HG03159 (cell line): ENCODE data around the gene GPR176.
"Not testable (repeated sequence)": the region's sequence is repeated elsewhere in the genome, so short reads cannot be mapped to it uniquely, and the experiment has no call there.

Experiments
- ATAC-seq: cut with Tn5 transposase; IDR thresholded peaks from one replicate; pipeline ENCODE4 v1.9.1; 2021; ENCODE audit warnings: mild to moderate bottlenecking, moderate library complexity; ENCODE audit not compliant: unreplicated experiment

The GPR176 gene

DNA sequence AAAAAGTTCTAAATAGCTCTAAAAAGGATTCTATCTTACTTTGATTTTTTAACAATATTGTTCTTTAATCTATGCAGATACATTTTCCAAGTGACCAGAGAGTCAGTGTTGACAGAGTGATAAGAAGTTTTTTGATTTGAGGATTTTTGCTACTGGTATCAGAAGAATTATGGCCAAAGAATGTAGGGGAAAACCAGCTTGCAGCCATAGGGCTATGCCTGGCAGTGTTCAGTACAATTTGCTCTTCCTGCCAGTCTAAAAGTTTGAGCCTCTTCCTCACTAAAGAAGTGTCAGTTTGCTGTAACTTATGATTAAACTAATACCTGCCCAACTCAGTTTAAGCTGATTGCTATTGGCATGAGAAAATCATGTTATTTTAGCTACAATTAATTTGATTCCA is 102.2 kb downstream of the GPR176 start:
- ATAC-seq = no peak

DNA sequence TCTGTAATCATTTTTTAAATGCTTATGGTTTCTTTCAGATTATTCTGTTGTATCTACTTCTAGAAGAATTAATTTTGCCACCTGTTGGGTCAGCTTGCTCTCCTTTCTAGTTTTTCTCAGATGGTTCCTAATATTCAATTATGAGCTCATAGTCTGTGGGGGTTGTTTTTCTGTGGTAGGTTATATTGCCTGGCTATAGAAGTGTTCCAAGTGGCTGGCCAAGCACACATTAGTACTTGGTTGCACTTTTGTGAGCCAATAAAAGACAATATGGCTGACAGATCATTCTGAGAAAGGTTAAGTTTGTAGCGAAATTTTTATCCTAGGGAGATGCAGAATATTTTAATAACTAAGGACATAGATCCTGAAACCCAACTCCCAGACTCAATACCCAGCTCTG is 105.6 kb downstream of the GPR176 start:
- ATAC-seq = no peak

DNA sequence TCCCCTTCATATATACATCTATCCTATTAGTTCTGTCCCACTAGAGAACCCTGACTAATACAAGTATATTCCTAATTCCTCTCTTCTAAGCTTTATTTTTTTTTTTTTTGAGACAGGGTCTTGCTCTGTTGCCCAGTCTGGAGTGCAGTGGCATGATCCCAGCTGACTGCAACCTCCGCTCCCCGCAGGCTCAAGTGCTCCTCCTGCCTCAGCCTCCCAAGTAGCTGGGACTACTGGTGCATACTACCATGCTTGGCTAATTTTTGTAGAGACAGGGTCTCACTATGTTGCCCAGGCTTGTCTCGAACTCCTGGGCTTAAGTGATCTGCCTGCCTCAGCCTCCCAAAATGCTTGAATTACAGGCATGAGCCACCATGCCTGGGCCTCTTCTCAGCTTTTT is 107.4 kb downstream of the GPR176 start:
- ATAC-seq = not testable (repeated sequence)

DNA sequence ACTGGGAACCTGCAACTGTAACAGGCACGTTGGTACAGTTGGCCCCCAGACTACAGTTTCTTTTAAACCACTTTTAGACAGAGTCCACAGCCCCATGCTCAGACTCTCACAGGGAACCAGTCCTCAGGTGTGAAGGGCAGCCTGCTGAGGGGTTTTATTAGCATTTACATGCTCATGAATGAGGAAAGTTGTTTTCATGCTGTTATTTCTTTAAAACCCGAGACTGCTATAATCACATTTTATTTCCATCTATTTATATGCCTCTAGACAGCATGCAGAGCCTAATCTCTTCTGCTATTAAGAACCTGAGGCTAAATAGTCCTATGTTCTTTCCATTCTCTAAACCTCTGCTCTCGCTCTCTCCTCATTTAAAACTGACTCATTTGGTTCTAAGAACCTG is 111.2 kb downstream of the GPR176 start:
- ATAC-seq = no peak

DNA sequence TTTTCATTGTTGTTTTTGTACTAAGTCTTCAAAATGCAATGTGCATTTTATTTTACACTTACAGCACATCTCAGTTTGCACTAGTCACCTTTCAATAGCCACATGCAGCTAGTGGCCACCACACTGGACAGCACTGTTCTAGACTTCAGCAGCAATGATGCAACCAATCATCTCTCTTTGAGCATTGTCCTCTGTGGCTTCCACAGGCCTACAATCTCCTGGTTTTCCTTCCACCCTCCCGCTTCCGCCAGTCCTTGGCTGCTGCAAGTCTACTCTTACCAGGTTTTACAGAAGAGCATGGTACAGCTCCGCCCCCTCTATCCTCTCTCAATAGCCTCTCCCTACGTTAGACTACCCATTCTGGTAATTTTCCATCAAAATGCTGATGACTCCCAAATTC is 112.3 kb downstream of the GPR176 start:
- no peak for ATAC-seq

DNA sequence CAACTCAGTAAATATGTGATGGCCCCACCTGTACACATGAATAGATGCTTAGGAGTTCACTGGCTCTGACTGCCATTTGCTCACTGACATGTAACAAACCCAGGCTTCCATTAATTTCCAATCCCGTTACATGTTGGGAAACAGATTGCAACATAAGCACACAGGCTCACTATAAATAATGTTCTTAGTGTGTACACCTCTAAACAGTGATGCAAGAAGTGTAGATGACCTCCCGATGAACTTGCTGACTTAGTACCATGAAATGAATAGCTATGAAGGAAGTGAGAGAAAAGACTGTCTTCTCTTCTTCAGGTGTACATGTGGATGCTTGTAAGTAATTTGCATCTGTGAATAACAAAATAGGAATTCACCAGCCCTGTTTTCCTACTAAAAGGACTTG is 116.0 kb downstream of the GPR176 start:
- ATAC-seq = no peak

DNA sequence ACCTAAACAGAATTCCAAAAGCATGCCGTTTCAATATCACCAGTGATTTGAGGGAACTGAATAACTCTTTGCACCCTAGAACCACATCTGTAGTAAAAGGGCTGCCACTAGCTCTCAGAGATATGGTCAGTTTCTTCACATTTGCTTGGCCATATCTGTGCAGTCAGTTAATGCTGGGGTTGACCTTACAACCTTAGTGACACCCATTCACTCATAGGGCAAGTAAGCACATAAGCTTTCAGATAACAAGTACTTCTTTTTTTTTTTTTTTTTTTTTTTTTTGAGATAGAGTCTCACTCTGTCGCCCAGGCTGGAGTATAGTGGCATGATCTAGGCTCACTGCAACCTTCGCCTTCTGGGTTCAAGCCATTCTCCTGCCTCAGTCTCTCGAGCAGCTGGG is 117.0 kb downstream of the GPR176 start:
- ATAC-seq = no peak

DNA sequence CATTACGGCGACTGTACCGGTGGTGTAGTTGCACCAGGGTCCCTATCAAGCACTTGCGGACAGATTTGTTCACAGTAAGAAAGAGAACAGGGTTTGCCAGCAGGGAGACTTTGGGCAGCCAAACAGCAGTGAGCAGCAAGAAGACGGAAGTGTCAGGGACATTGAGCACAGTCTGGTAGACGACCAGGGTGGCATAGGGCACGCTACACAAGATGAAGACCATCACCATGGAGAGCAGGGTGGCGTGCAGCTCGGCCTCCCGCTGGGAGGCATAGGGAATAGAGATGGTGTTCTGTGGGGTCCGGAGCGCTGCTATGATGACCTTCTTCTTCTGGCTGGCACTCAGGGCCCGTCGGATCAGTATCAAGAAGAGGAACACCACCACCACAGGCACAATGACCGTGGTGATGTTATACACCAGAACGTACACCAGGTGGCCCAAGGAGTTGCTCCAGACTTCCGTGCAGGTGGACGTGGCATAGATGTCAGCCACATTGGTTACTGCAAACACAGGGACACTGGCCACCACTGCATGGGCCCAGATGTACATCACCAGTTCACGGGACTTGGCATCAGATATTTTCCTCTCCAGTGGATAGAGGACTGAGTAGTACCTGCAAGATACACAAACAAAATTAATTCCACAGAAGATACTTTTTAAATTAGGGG is 118.3 kb downstream of the GPR176 start:
- ATAC-seq = peak; percentile 57

DNA sequence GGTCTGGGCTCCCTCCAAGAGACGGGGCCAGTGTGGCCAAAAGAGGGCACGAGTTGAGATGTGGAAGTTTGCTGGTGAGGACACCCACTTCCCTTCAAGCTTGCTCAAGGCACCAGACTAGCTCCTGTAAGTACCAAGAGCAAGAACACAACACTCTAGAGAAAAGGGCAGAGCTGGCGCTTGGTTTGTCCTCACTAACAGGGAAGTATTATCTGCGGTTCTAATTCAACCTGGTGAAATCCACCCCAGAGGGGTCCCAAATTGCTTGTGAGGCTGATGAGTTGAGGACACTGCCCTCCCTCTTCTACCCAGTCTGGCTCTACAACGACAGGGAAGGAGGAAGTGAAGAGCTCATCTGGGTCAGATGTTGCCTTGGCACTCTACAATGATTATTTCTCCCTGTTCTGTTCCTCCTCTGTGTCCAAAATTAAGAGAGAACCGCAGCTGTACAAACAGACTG is 120.5 kb downstream of the GPR176 start:
- ATAC-seq = no peak

DNA sequence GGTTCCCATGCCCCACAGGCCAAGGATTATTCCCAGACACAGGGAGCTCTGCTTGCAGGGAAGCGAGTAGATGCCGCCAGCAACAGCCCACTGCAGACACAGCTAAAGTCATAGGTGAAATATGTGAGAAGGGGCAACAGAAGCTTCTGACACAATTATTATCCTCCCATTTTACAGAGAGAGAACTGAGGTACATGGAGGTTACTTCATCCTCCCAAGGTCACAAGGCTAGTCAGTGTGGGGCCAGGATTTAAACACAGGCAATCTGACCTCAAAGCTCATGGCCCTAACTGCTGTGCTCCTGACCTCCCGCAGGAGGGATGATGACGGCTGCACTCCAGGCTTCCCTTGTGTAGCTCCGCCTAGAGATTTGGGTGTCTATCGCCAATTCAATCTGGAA is 121.7 kb downstream of the GPR176 start:
- no peak for ATAC-seq

DNA sequence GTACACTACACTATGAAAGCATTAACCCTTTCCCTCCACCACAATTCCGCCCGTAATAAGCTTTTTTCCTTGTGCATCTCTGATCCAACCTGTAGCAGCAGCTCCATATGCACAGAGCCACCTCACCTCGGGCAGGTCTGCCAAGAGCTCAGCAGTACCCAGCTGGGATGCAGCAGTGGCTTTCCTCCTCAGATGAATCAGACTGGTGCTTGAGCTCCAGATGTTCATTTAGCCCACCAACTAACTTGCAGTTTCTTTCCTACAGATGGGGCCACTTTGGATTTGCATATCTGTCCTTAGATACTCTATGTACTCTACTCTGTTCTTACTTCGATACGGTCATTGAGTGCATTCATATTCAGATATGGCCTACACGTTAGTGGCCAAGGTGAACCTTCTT is 122.7 kb downstream of the GPR176 start:
- no peak for ATAC-seq

DNA sequence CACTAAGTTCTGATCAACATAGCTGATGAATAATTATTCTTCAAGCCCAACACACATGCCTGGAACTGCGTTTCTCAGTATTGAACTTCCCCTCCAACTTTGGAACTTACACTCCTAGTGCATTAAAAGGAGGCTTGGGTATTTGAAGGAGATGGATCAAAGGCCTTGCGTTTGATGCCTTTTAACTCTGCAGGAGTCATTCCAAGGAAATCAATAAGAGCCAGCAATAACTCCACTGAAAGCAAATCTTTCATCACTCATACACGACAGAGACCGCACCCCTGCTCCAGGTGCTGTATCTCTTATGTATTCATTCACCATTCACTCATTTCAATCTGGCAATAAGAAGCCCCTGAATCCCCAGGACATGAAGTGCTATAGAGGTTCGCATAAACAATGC is 123.5 kb downstream of the GPR176 start:
- no peak for ATAC-seq

DNA sequence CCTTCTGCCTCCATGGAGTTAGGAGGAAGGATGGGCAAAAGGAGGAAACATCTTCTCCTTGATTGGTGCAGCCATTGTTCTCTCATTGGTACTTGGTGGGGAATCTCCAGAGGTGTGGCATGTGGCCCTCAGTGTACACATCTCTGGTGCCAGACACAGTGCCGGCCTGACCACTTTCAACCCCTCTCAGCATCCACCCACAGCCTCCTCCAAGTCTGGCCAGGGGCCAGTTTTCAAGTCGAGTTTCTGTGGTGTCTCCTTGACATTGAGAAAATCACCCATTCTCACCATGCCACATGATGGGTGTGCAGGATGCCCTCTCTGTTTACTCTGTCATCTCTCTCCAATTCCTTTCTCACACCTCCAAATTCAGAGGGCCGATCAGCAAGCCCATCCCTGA is 124.6 kb downstream of the GPR176 start:
- ATAC-seq = no peak

DNA sequence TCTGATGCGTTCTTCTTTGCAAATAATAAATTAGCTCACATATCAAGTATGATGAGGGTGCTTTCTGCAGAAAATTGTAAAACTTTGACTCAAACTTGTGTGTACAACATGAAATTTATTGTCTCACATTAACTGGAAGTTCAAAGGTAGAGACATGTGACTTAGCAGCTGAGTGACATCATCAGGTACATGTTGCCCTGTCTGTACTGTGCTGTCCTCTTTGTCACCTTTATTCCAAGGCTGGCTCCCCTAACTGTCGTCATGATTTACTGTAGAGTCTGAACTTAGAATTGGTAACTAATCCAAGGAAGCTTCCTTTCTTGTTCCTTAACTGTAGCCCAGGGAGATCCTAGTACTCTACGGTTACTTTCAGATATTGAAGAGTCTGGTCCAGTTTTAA is 125.1 kb downstream of the GPR176 start:
- ATAC-seq = no peak

DNA sequence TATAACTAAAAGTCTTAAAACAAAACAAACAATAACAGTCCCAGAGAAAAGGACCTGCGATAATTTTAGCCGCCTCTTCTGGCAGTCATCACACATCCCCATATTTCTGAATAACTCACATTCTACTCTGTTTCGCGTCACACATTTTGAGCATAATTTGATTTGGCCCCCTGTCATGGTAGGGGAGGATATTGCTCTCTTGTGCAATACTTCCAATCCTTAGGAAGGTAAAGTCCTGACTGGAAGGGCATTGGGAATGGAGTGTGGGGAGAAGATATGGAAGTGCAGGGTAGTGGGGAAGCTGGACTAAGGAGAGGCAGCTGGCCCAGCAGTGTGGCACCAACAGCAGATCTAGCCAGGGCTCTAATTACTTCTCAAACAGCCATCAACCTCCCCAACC is 126.1 kb downstream of the GPR176 start:
- no peak for ATAC-seq

DNA sequence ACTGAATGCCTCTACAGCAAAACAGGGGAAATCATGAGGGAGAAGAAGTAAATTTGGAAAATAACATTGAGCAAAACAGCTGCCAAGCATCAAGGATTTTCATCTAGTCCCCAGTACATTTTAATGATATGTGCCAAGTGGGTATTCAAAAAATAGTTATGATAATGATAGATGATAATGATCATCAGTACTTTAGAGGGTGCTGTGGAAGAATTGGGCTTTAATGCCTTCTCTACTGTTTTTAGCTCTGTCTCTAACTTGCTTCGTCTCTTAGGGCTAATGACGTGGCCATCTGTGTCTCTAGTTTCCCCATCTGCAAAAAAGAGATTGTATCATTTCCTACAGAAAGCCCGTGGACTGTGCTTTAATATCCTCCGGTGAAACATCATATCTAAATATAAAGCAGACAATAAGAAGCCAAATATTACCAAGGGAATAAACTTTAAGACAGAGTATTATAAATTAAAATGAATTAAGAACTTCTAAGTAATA is 127.2 kb downstream of the GPR176 start:
- no peak for ATAC-seq

DNA sequence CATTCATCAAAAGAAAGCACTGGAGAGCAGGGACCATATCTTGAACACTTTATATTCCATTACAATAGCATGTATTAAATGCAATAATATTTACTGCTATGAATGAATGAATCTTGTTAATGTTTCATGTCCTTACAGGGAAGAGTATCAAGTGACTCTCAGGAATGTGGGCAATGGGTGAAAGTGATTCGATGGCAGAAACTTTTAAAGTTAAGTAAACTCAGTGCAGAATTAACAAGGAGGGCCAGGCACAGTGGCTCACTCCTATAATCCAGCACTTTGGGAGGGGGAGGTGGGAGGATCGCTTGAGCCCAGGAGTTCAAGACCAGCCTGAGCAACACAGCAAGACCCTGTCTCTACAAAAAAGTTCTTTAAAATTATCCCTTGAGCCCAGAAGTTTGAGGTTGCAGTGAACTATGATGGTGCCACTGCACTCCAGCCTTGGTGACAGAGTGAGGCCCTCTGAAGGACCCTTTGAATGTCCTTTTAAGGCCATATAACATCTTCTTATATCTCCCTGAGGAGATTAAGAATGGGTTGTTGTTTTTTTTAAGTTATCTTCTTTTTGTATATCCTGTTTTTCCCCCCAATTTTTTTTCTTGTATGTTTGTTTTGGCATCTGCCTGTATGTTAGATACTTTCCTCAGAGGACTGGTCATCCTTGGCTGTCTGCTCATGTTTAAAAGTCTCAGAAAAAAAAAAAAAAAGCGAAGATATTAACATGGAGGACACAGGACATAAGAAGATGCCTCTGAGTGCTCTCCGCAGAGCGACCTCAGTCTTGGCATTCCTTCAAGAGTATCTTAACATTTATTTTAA is 127.8 kb downstream of the GPR176 start:
- ATAC-seq = no peak

DNA sequence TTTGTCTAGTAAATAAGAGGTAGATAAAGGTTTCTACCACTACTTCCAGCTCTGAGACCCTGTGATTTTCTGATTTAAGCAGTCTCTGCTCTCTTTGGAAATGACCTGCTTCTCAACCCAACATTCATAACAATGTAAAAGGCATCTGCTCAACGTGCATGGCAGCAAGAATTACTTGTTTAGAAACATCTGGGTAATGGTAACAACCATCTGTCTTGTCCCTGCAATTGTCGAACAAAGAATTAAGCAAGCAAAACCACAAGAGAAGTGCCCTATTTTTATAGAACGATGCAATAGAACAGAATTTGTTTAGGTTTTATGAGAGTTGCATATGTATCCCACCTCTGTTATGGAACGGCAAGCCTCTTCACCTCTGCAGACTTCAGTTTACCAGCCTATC is 130.3 kb downstream of the GPR176 start:
- no peak for ATAC-seq

DNA sequence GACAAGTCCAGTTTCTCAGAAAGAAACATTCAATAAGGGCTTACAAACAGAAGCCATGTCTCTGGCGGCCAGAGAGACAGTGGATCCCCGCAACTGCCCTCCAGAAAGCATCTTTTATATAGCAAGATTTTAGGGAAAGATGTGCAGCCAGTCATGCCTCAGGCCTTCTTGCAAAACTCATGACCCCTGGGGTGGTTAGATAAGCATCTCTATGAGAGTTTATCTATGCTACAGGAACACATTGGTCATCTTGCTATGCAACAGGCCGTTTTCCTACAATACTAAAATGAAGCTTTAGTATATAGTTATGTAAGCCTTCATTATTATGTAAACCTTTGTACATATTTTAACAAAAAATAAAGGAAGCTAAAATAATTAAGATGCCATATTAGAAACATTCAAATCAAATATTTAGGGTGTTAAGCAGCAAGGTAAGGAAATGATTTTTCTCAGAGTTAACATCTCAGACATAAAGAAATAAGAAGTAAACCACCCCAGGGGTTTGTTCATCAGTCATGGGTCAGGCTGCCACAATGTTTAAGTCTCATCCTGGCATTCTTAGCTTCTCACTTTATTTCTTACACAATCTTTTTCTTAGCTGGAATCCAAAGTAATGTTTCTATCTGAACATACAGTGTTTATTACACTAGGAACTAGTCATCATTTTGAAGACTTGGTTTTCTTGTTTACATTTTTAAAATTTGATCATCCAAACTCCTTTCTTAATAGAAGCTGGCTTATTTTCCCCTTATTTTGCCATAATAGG is 131.1 kb downstream of the GPR176 start:
- ATAC-seq = no peak

DNA sequence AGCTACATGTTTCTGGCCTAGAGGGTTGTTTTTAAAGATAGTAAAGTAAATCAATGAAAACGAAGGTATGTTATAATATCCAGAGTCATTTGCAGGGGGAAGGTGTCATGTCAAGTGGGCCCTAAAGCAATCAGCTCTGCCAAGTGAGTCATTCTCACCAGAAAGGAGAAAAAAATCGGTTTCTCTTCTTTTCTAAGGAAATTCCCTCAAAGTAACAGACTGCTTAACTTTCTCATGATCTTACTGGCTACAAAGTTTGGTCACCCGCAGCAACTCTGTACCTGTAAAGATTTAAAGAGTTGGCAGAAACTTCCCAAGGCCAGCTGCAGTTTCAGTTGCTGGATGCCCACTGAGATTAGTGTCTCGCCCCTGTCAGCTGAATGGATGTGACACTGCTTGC is 132.0 kb downstream of the GPR176 start:
- no peak for ATAC-seq

DNA sequence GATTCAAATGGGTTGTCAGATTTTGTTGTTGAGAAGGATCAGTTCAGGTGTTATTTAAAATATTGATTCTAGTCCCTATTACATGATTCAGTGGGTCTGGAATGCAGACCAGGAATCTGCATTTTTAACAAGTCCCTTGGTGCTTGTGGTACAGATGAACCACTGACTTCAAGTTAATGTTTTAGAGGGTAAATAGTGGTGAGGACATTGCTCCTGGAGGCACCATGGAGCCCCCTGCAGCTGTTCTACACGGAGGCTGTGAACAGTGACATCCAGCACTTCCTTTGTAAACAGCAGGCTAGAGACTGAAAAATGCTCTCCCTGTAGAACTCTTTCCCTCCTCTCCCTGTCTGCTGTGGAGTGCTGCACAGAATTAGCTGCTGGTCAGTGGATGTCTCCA is 132.6 kb downstream of the GPR176 start:
- ATAC-seq = no peak
